Measurements from ENCODE around the gene ME2. TPM values are rescaled to one million over a fixed set of nuclear protein-coding genes. Genes with fewer than 3 reads are reported as not detected.

Gene ME2
- total RNA-seq, 6 experiments from 2014 or later: 12.3 to 32.4 (median 19.5) TPM

DNA sequence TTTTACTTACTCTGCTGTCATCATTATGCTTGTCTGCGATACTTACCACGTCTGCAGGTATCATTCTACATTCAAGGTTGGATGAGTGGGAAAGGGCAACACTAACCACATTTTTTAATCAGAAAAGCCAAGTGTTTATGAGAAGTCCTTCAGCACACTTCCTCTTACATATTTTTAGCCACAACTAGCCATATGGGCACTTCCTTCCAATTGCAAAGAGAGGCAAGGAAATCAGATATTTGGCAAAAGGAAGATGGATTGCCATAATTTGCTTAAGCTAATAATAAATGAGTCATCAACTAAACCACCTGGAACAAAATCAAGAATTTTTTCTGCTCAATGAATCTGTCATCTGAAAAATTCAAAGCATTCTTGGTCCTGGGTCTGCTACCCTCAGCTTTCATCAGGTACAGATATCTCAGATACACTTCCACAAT is 42.4 kb upstream of the ME2 start:
- intact Hi-C loops (cut with DNase I): no loop called here
- H3K27me3 ChIP-seq: no peaks in the 10 kb centered on the region
- no peak for DNase-seq
- peak; percentile 25 to 63 (median 54) for ATAC-seq
- TF ChIP-seq POLR2A (IDR thresholded peaks at IDR 0.05): no peak
- TF ChIP-seq CTCF (IDR thresholded peaks at IDR 0.05): no peak
- no peaks in the 10 kb centered on the region for H3K4me1 ChIP-seq
- H3K9me3 ChIP-seq: no peaks in the 10 kb centered on the region
- H3K27ac ChIP-seq: peak overlapping the region in 1 of 3 donors; percentile 37
- WGBS (ENCODE audit: insufficient coverage, low coverage, low lambda C conversion rate, missing lambda C conversion rate): 59% methylated on average over 2 of the region's 2 CpGs
- H3K36me3 ChIP-seq: no peaks in the 10 kb centered on the region
- no peak overlapping the region for H3K4me3 ChIP-seq

DNA sequence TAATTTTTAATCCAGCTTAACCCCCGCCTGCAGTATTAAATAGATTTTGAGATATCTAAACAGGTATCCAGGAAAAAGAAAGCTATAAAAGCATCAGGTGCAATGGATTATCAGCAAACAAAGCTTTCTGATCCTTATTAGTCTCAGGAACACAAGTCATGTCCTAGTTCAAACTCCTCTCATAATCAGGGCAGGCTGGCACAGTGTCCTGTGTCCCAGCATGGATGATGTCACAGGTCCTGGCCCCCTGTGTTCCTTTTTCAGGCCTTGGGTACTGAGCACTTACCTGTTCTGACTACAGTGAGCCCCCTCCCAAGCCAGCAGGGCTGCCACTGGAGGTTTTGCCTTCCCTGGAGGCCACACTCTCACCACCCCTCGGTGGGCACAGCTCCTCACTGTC is 39.6 kb upstream of the ME2 start:
- Histone ChIP-seq H3K36me3 (no peaks in the 10 kb centered on the region), H3K4me1 (peaks cover 0 to under 1% (median 0%) of the 10 kb centered on the region in 4 donors), H3K27me3 (no peaks in the 10 kb centered on the region), H3K4me3 (no peak overlapping the region), H3K9me3 (no peaks in the 10 kb centered on the region), H3K27ac (no peak overlapping the region)
- intact Hi-C loops (cut with DNase I): no loop called here
- TF ChIP-seq POLR2A (IDR thresholded peaks at IDR 0.05) (no peak), CTCF (IDR thresholded peaks at IDR 0.05) (no peak)
- peak in 1 of 4 donors; percentile 12 for ATAC-seq
- 92% methylated on average over 1 of the region's 2 CpGs for WGBS (ENCODE audit: insufficient coverage, low coverage, low lambda C conversion rate, missing lambda C conversion rate)
- no peak for DNase-seq

- no peaks in the 10 kb centered on the region for H3K36me3 ChIP-seq
- H3K4me3 ChIP-seq: no peak overlapping the region
- TF ChIP-seq CTCF (IDR thresholded peaks at IDR 0.05) (no peak), POLR2A (IDR thresholded peaks at IDR 0.05) (no peak)
- H3K9me3 ChIP-seq: no peaks in the 10 kb centered on the region
- H3K27me3 ChIP-seq: no peaks in the 10 kb centered on the region
- H3K27ac ChIP-seq: no peak overlapping the region
- ATAC-seq (peak; percentile 68 to 92 (median 78)), DNase-seq (no peak)
- peaks cover 0 to 6% (median 0%) of the 10 kb centered on the region in 4 donors for H3K4me1 ChIP-seq
- intact Hi-C loops (cut with DNase I): no loop called here
- 66% methylated on average over 3 of the region's 3 CpGs for WGBS (ENCODE audit: insufficient coverage, low coverage, low lambda C conversion rate, missing lambda C conversion rate)
Observed at GRCh38 chr18:50839996-50840395, 38.9 kb upstream of the ME2 start.

- Histone ChIP-seq H3K9me3 (no peaks in the 10 kb centered on the region), H3K36me3 (no peaks in the 10 kb centered on the region), H3K27me3 (no peaks in the 10 kb centered on the region), H3K4me3 (no peak overlapping the region), H3K4me1 (peaks cover 0 to 6% (median 0%) of the 10 kb centered on the region in 4 donors), H3K27ac (no peak overlapping the region)
- peak in 1 of 4 donors; percentile 29 for ATAC-seq
- no peak for DNase-seq
- WGBS (ENCODE audit: insufficient coverage, low coverage, low lambda C conversion rate, missing lambda C conversion rate): 0% methylated on average over 1 of the region's 1 CpG
- intact Hi-C loops (cut with DNase I): no loop called here
- TF ChIP-seq CTCF (IDR thresholded peaks at IDR 0.05) (no peak), POLR2A (IDR thresholded peaks at IDR 0.05) (no peak)
Observed at GRCh38 chr18:50842846-50843245, 36.1 kb upstream of the ME2 start.

- Histone ChIP-seq H3K4me3 (no peak overlapping the region), H3K27me3 (no peaks in the 10 kb centered on the region), H3K9me3 (no peaks in the 10 kb centered on the region), H3K4me1 (peaks cover 0 to 6% (median 0%) of the 10 kb centered on the region in 4 donors), H3K36me3 (no peaks in the 10 kb centered on the region), H3K27ac (no peak overlapping the region)
- TF ChIP-seq POLR2A (IDR thresholded peaks at IDR 0.05) (no peak), CTCF (IDR thresholded peaks at IDR 0.05) (no peak)
- 34% methylated on average over 6 of the region's 6 CpGs for WGBS (ENCODE audit: insufficient coverage, low coverage, low lambda C conversion rate, missing lambda C conversion rate)
- no peak for ATAC-seq
- intact Hi-C loops (cut with DNase I): no loop called here
- DNase-seq: no peak
Observed at GRCh38 chr18:50844554-50844953, 34.4 kb upstream of the ME2 start.
